Right lobe of liver (tissue), 4 donors: ENCODE measurements around the gene DEPDC5.

ENCODE experiments used
- CTCF ChIP-seq, 4 donors: fragments of 200-600 bp in 3 of 4; fragments of 450-650 bp in 1 of 4; IDR thresholded peaks; one replicate each; pipeline versions ENCODE4 v1.5.1 to v1.8.0; 2016 to 2022; ENCODE audit warnings: antibody characterized with exemption in 4 of 4, mild to moderate bottlenecking in 2 of 4
- POLR2A ChIP-seq: fragments of 450-650 bp; IDR thresholded peaks from one replicate; pipeline ENCODE4 v1.6.1; 2017; ENCODE audit warnings: antibody characterized with exemption, mild to moderate bottlenecking
- donor health status: DM: no; HTN: no; CAD: no.
- donor health status: DM: no; HTN: no; CAD: no.
- donor health status: DM: no; HTN: yes; CAD: no.

DNA sequence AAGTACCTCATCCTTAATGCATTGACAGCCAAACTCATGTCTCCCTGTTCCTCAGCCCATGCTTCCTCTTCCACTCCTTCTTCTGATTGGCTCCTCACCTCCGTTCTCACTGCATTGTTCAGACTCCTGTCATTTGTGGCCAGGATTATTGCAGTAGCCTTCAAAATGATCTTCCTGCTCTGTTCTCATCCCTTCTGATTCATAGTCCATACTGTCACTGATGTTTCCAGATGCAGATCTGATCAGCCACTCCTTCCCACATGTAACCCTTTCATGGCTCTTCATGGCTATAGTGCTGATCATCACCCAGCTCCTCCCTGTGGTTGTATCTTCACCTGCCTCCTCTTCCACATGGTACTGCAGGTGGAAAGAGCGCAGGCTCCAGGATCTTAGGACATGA is 71.7 kb downstream of the DEPDC5 start:
- TF ChIP-seq CTCF (IDR thresholded peaks at IDR 0.05): no peak
- TF ChIP-seq POLR2A: no peak
